SK-N-DZ (cell line): ENCODE data around the gene FBL.

Experiments
- DNase-seq: peaks from one replicate; pipeline ENCODE4 v3.0.0-alpha.2; 2015; ENCODE audit warnings: low spot score

FBL gene

GRCh38 chr19:39843919-39844793, 2.0 kb downstream of the FBL start:
- DNase-seq = peak; percentile 46

DNA sequence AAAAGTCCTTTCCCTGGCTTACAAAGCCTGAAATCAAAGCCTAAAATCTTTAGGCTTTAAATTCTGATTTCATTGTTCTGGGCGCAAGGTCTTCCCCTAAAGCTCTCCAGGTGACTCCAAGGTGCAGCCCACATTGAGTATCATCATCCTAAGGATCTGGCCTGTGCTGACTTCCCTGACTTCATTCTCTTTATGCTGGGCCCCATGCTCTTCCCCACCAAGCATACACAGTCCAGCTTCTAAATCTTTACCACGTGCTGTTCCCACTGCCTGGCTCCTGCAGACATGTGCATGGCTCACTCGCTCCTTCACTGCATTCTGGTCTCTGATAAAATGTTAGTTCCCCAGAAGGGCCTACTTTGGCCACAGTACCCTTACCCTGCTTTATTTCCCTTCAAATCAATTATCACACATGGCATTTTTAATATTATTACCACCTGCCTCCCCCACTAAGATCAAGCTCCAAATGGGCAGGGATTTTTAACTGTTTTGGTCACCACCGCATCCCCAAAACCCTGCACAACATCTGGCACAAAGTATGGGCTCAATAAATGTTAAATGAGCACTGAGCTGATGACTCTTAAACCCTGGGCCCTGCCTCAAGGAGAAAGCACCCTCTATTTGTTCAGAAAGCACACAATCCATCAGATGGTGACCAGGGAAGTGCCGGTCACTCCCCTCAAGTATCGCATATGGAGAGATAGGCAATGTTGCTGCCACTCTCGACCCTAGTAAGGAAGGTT, 3.3 kb downstream of the FBL start:
- no peak for DNase-seq

- DNase-seq = no peak
Measured at GRCh38 chr19:39841041-39841440, 5.1 kb downstream of the FBL start.

GRCh38 chr19:39840492-39840891, 5.7 kb downstream of the FBL start:
- no peak for DNase-seq

GRCh38 chr19:39839678-39840327, 6.4 kb downstream of the FBL start:
- no peak for DNase-seq

DNA sequence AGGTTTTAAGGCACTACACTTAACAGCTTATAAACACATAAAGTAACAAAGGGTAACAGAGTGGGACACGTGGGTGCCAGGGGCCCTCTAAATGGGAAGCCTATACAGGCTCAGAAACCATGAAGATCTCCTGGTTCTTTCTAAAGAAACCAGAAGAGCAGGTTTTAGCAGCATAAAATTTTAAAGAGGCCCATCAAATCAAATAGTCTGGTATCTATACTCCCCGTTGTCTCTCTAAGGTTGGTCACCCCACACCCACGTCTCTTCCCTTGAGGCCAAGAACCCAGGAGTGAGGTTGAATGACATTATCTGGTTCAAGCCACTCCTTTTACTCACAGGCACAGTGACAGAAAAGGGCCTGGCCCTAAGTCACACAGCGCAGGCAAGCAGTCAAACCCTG, 7.6 kb downstream of the FBL start:
- DNase-seq = no peak

DNA sequence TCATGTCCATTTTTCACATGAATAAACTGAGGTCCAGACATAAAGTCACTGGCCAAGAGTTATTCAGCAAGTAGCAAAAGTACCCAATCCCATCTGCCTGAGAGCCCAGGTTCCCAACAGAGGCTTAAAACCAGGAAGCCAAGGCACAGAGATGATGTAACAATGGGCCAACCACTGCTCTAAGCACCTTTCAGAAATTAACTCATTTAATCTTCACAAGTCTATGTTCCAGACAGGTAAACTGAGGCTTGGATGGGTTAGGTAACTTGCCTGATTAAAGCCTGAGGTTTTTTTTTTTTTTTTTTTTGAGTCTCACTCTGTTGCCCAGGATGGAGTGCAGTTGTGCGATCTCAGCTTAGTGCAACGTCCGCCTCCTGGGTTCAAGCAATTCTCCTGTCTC, 8.2 kb downstream of the FBL start:
- no peak for DNase-seq

GRCh38 chr19:39834287-39834841, 11.8 kb downstream of the FBL start:
- no peak for DNase-seq

DNA sequence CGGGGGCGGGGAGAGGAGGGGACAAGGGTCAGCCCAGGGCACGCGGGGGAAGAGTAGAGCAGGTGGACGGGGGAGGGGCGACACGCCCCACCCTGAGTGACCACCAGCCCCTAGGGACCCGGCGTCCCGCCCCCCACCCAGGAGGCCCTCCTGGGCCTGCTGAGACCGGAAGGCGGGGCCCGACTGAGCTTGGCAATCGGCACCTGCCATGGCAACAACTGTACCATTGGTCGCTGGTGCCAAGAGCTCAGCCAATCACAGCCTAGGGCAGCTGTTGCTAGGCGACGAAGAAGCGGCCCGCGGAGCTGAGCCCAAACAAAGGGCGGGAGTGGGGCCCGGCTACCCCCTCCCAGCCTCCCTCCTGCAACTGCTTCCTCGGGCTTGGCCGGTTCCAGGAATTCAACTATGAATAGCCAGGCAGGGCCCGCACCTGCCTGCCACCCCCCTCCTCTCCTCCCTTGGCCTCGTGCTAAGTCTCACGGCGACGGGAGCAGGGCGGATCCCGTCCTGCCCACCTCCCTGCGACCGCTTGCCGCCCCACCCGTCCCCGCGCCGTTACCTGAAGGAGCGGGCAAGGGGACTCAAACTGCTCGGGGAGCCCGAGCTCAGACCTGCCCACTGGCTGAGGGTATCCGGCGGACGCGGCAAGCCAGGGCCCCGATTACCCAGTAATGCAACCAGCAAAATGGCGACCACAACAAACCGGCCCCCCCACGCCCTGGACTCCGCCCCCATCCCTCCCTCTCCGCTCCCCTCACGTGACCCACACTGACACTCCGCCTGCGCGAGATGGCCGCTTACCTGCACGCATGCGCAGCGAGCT, 12.5 kb downstream of the FBL start, which contains the start of gene DYRK1B:
DYRK1B (minus strand) TSS at position 699 of the 823 bp plus-strand sequence. CDS start 2,295 bp downstream, outside the sequence.
- peak; percentile 97 for DNase-seq

DNA sequence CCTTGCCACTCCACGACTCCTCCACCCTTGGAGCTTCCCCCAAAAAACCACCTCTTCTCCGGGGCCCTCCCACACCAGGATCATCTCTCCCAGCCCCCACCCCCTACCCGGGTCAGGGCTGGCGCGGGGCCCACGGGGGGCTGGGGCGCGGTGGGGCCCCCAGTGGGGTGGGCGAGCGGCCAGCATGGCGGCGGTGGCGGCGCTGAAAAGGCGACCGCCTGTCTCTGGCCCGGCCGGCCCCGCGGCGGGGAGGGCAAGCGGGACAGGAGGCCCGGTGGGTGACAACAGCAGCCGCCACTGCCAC, 13.1 kb downstream of the FBL start:
- peak; percentile 17 for DNase-seq

DNA sequence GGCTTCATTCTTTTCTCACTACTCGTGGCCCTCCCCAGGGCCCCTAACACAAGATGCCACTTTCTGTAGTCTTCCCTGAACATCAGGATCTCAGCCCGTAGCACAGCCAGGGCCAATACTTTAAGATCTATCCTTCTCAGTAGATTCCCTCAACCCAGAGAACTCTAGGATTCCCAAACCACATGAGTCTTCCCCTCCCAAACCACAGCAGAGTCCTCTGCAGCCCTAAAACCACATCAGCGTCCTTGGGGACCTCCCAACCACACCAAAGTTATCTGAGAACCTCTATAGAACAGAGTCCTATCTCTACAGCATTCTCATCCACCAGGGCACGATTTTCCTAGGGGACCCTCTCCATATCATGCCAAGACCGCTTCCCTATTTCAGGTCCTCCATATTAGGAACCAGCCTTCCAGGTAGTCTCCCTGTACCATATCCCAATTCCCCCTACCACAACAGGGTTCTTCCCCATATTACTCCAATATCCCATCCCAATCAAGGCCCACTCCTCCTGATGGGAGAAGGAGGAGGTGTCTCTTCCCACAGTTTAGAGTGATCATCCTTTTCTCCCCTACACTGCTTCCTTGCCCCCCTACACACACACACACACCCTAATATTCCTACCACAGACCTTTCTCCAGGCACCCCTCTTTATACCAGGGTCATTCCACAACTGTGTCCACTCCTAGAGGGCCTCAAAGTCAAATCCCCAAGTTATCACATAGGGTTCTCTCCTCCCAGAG, 13.7 kb downstream of the FBL start:
- DNase-seq = no peak

GRCh38 chr19:39831679-39832078, 14.5 kb downstream of the FBL start:
- no peak for DNase-seq

GRCh38 chr19:39830847-39831246, 15.3 kb downstream of the FBL start:
- no peak for DNase-seq

- no peak for DNase-seq
Measured at GRCh38 chr19:39830406-39830805, 15.8 kb downstream of the FBL start.

- DNase-seq = no peak
Measured at GRCh38 chr19:39829702-39830275, 16.4 kb downstream of the FBL start.

- DNase-seq = no peak
Measured at GRCh38 chr19:39828654-39829032, 17.5 kb downstream of the FBL start.

GRCh38 chr19:39828015-39828653, 18.0 kb downstream of the FBL start:
- no peak for DNase-seq

DNA sequence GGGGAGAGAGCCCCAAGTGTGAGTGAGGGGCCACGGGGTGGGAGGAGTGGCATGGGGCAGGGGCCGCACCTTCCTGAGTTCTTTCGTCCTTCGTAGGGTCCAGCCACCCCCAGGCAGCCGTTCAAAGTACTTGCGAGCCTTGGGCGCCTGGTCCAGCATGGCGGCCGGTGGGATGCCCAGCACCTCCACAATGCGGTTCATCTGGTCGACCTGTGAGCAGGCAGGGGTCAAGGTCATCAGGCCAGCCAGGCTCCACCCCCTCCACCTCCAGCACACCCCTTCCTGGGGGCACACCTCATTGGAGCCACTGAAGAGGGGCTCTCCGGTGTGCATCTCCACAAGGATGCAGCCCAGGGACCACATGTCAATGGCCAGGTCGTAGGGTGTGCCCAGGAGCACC, 19.0 kb downstream of the FBL start:
- no peak for DNase-seq

DNA sequence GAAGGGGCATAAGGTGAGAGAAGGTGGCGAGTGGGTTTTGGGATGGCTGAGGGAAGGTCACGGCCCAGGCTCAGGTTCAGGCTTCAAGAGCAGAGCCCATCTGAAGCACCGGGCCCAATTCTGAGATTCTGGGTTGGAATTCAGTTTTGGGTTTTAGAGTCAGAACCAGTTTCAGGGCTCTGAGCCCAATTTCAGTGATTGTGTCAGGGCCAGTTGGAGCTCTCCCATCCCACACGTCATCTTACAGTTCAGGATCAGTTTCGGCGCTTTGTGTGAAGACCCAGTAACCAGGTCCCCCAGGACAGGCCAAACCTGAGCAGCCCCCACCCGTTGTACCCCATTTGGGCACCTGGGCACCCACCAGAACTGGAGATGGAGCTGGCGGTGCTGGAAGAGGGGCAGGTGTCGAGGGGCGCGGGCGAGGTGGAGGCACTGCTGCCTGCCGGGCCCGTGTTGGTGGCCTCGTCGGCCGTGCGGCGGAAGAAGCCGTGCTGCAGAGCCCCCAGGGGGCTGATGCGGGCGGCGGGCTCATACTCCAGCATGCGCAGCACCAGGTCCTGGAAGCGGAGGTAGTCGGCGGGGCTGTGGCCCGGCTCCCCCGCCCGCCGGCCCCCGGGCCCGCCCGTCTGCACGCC, 19.8 kb downstream of the FBL start:
- DNase-seq = no peak
